Measurements from ENCODE around the gene BAD.
A peak's percentile ranks its signal among the peaks of the same experiment; 100 is the strongest.

DNA sequence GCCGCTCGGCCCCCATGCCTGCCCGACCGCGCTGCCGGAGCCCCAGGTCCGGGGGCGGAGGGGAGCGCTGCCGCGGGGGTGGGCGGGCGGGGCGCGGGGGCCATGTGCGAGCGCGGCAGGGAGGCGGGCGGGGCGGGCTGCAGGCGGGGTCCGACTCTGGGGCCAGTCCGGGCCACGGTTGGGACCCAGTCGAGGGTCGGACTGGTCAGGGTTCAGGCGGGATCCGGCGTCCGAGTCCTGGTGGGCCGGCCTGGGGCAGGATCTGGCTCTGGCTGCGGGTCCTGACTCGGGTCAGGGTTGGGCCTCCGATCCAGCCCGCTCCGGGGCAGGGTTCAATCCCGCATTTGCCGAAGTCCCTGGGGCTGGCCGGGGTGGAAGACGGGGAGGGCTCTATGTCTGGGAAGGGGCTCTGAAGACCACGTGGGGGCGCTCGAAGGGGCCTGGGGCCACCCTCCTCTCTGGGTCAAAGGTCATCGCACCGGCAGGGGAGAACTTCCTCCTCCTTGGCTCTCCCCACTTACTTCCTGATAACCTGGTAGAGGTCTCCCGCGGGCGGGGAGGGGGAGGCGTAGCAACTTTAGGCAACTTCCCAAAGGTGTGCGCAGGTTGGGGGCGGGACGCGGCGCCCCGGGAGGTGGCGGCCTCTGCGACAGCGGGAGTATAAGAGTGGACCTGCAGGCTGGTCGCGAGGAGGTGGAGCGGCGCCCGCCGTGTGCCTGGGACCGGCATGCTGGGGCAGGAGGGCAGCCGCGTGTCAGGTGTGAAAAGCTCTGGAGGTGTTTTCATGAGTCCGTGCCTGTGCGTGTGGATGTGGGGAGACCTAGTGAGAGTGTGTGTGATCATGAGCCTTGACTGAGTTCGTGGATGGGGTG is 21.5 kb upstream of the BAD start:
- peak; percentile 75 to 93 (median 92) for TF ChIP-seq POLR2A (IDR thresholded peaks at IDR 0.05)
- TF ChIP-seq, protein P1, sequence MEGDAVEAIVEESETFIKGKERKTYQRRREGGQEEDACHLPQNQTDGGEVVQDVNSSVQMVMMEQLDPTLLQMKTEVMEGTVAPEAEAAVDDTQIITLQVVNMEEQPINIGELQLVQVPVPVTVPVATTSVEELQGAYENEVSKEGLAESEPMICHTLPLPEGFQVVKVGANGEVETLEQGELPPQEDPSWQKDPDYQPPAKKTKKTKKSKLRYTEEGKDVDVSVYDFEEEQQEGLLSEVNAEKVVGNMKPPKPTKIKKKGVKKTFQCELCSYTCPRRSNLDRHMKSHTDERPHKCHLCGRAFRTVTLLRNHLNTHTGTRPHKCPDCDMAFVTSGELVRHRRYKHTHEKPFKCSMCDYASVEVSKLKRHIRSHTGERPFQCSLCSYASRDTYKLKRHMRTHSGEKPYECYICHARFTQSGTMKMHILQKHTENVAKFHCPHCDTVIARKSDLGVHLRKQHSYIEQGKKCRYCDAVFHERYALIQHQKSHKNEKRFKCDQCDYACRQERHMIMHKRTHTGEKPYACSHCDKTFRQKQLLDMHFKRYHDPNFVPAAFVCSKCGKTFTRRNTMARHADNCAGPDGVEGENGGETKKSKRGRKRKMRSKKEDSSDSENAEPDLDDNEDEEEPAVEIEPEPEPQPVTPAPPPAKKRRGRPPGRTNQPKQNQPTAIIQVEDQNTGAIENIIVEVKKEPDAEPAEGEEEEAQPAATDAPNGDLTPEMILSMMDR (IDR thresholded peaks at IDR 0.05) = peak in 4 of 7 experiments; percentile 26 to 32 (median 29)

All from body of pancreas (tissue), 4 donors.